GM18508 (cell line): ENCODE measurements around the gene HINFP.
"Not testable (repeated sequence)": the region's sequence is repeated elsewhere in the genome, so short reads cannot be mapped to it uniquely, and the experiment has no call there.

Experiments
- ATAC-seq: cut with Tn5 transposase; IDR thresholded peaks from one replicate; pipeline ENCODE4 v1.9.1; 2021; ENCODE audit warnings: moderate number of reproducible peaks; ENCODE audit not compliant: insufficient read depth, unreplicated experiment

HINFP gene

GRCh38 chr11:119153049-119153818, 31.9 kb downstream of the HINFP start:
- no peak for ATAC-seq

GRCh38 chr11:119154178-119154577, 32.8 kb downstream of the HINFP start:
- no peak for ATAC-seq

GRCh38 chr11:119155733-119156492, 34.5 kb downstream of the HINFP start:
- no peak for ATAC-seq

- no peak for ATAC-seq
Measured at GRCh38 chr11:119156496-119156895, 35.1 kb downstream of the HINFP start.

GRCh38 chr11:119157063-119157462, 35.7 kb downstream of the HINFP start:
- ATAC-seq: no peak

- ATAC-seq: no peak
Measured at GRCh38 chr11:119158467-119158866, 37.1 kb downstream of the HINFP start.

GRCh38 chr11:119160151-119160550, 38.8 kb downstream of the HINFP start:
- no peak for ATAC-seq

- ATAC-seq: no peak
Measured at GRCh38 chr11:119161871-119162270, 40.5 kb downstream of the HINFP start.

- ATAC-seq: no peak
Measured at GRCh38 chr11:119166368-119167076, 45.1 kb downstream of the HINFP start.

- ATAC-seq: not testable (repeated sequence)
Measured at GRCh38 chr11:119167077-119167458, 45.7 kb downstream of the HINFP start.

GRCh38 chr11:119167933-119168332, 46.6 kb downstream of the HINFP start:
- no peak for ATAC-seq

GRCh38 chr11:119168471-119169281, 47.3 kb downstream of the HINFP start, which contains the start of gene NLRX1:
Gene NLRX1, plus strand, starts transcription at chr11:119168725. Its CDS starts 2,679 bp downstream, at chr11:119171404.
- no peak for ATAC-seq

- ATAC-seq: no peak
Measured at GRCh38 chr11:119169282-119169719, 47.9 kb downstream of the HINFP start.

GRCh38 chr11:119172513-119172912, 51.1 kb downstream of the HINFP start:
- ATAC-seq: no peak

GRCh38 chr11:119173453-119173852, 52.1 kb downstream of the HINFP start:
- ATAC-seq: no peak

GRCh38 chr11:119175493-119176077, 54.2 kb downstream of the HINFP start:
- ATAC-seq: no peak

- no peak for ATAC-seq
Measured at GRCh38 chr11:119178166-119178680, 56.8 kb downstream of the HINFP start.

GRCh38 chr11:119179342-119179741, 58.0 kb downstream of the HINFP start:
- no peak for ATAC-seq

- ATAC-seq: no peak
Measured at GRCh38 chr11:119179983-119180382, 58.6 kb downstream of the HINFP start.
